Measurements from ENCODE around the gene TMEM9. TPM values are rescaled to one million over a fixed set of nuclear protein-coding genes. Genes with fewer than 3 reads are reported as not detected.

TMEM9 gene
- total and polyA plus RNA-seq, 10 of the 15 experiments (the other 5 are each of a cell fraction or from before 2014, with no cell fraction given), result 7.2 to 46.1 (median 17.3) TPM

DNA sequence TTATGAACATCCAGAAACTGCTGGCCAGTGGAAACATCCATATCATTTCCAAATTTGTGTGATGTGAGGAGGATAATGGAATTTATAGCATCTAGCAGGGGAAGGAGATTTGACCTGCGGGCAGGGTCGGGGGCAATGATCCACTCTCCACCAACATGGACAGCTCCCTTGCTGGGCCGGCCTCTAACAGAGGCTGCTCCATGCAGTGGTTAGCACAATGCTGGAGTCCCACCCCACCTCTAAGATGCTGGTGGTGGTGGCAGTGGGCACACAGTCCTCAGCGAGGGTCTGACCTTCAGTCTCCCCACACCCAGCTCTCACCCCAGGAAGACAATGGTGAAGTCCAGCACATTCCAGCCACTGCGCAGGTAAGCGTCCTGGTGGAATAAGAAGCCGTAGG is 60.7 kb downstream of the TMEM9 start (continued):
- TF ChIP-seq, protein P1, sequence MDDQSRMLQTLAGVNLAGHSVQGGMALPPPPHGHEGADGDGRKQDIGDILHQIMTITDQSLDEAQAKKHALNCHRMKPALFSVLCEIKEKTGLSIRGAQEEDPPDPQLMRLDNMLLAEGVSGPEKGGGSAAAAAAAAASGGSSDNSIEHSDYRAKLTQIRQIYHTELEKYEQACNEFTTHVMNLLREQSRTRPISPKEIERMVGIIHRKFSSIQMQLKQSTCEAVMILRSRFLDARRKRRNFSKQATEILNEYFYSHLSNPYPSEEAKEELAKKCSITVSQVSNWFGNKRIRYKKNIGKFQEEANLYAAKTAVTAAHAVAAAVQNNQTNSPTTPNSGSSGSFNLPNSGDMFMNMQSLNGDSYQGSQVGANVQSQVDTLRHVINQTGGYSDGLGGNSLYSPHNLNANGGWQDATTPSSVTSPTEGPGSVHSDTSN (IDR thresholded peaks at IDR 0.05; ENCODE audit: insufficient replicate concordance, low read depth, low read length), result no peak
- TF ChIP-seq BRCA1 (IDR thresholded peaks at IDR 0.05; ENCODE audit: low read depth, low read length), result no peak
- no peak for TF ChIP-seq CHD2 (IDR thresholded peaks at IDR 0.05; ENCODE audit: borderline replicate concordance, low read depth, low read length)

DNA sequence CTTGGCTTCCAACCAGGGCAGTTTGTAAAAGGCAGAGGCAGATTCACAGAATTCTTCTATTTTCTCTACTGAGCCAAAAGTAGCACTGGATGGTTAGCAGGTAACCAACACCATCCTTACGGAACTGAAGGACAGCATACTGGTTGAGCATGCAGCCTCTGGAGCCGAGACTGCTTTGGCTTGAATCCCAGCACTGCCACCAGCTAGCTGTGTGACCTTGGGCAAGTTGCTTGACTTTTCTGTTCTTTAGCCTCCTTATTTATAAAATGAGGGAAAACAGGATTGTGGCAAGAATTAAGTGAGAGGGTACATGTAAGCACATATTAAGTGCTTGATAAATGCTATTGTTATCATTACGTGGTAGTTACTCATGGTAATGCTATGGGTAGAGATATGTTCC is 61.5 kb downstream of the TMEM9 start:
- ATAC-seq (no peak), DNase-seq (ENCODE audit: low read depth, low spot score) (no peak), FAIRE-seq (no peak)
- H3K9me3 ChIP-seq (replicated peaks; ENCODE audit: control insufficient read depth, insufficient read depth, low read length), result no peaks in the 10 kb centered on the region
- POLR2A ChIA-PET, result no interaction called here
- no peaks in the 10 kb centered on the region for H3K36me3 ChIP-seq (ENCODE audit: control insufficient read depth in 2 of 2, insufficient read depth in 2 of 2, low read length in 1 of 2)
- H3K79me2 ChIP-seq (ENCODE audit: control insufficient read depth, insufficient read depth, low read length), result no peaks in the 10 kb centered on the region
- no TSS peak for BruUV-seq (replicated peaks)
- CTCF ChIA-PET, result no interaction called here
- H3K27me3 ChIP-seq (replicated peaks in 1 of 2; ENCODE audit: control insufficient read depth in 2 of 2, insufficient read depth in 2 of 2, low read length in 1 of 2), result peaks cover 2% of the 10 kb centered on the region in 2 experiments; a peak in 3 of 4 replicates
- no peak overlapping the region for H3K27ac ChIP-seq (ENCODE audit: control insufficient read depth, insufficient read depth)
- TF ChIP-seq STAT3 (IDR thresholded peaks at IDR 0.05; ENCODE audit: low read depth, low read length) (no peak), BHLHE40 (IDR thresholded peaks at IDR 0.05; ENCODE audit: borderline replicate concordance in 1 of 2, low read depth in 2 of 2, low read length in 1 of 2) (no peak), CBFB (IDR thresholded peaks at IDR 0.05; ENCODE audit: low read depth) (no peak), CBX5 (IDR thresholded peaks at IDR 0.05; ENCODE audit: low read depth) (no peak), MYB (IDR thresholded peaks at IDR 0.05; ENCODE audit: borderline replicate concordance, low read depth, low read length) (no peak), SP1 (IDR thresholded peaks at IDR 0.05; ENCODE audit: low read depth, low read length) (no peak), MTA3 (IDR thresholded peaks at IDR 0.05; ENCODE audit: borderline replicate concordance, low read length) (no peak), NBN (IDR thresholded peaks at IDR 0.05) (no peak), POU2F2 (IDR thresholded peaks at IDR 0.05; ENCODE audit: borderline replicate concordance, low read depth, low read length) (no peak), CHD1 (IDR thresholded peaks at IDR 0.05; ENCODE audit: low read depth, low read length) (no peak), ATF7 (IDR thresholded peaks at IDR 0.05; ENCODE audit: low read depth) (no peak), NFYA (IDR thresholded peaks at IDR 0.05; ENCODE audit: borderline replicate concordance, low read depth, low read length) (no peak), IKZF2 (IDR thresholded peaks at IDR 0.05) (no peak)
- TF ChIP-seq, protein P2, sequence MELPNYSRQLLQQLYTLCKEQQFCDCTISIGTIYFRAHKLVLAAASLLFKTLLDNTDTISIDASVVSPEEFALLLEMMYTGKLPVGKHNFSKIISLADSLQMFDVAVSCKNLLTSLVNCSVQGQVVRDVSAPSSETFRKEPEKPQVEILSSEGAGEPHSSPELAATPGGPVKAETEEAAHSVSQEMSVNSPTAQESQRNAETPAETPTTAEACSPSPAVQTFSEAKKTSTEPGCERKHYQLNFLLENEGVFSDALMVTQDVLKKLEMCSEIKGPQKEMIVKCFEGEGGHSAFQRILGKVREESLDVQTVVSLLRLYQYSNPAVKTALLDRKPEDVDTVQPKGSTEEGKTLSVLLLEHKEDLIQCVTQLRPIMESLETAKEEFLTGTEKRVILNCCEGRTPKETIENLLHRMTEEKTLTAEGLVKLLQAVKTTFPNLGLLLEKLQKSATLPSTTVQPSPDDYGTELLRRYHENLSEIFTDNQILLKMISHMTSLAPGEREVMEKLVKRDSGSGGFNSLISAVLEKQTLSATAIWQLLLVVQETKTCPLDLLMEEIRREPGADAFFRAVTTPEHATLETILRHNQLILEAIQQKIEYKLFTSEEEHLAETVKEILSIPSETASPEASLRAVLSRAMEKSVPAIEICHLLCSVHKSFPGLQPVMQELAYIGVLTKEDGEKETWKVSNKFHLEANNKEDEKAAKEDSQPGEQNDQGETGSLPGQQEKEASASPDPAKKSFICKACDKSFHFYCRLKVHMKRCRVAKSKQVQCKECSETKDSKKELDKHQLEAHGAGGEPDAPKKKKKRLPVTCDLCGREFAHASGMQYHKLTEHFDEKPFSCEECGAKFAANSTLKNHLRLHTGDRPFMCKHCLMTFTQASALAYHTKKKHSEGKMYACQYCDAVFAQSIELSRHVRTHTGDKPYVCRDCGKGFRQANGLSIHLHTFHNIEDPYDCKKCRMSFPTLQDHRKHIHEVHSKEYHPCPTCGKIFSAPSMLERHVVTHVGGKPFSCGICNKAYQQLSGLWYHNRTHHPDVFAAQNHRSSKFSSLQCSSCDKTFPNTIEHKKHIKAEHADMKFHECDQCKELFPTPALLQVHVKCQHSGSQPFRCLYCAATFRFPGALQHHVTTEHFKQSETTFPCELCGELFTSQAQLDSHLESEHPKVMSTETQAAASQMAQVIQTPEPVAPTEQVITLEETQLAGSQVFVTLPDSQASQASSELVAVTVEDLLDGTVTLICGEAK (IDR thresholded peaks at IDR 0.05; ENCODE audit: borderline replicate concordance), result no peak
- in situ Hi-C loops (cut with MboI) (no loop called here), intact Hi-C loops (cut with micrococcal nuclease; ENCODE audit: unreplicated experiment) (no loop called here)
- no peak overlapping the region for H3K9ac ChIP-seq (ENCODE audit: control insufficient read depth, insufficient read depth, low read length)
- RAD21 ChIA-PET (ENCODE audit: unreplicated experiment), result no interaction called here
- no peak overlapping the region for H2AFZ ChIP-seq (ENCODE audit: control insufficient read depth, low read depth, low read length)
- no peak overlapping the region for H3K4me3 ChIP-seq
- SMC1A ChIA-PET (ENCODE audit: uncharacterized antibody, unreplicated experiment), result no interaction called here
- H3K4me2 ChIP-seq (ENCODE audit: control insufficient read depth, insufficient read depth), result no peak overlapping the region
- WGBS (ENCODE audit: insufficient coverage, insufficient replicate concordance, low lambda C conversion rate, missing lambda C conversion rate), result 23% methylated on average over 3 of the region's 3 CpGs
- no peaks in the 10 kb centered on the region for H4K20me1 ChIP-seq (ENCODE audit: control insufficient read depth, insufficient read depth)
- no peaks in the 10 kb centered on the region; the same call in 1 of the 2 replicates for H3K4me1 ChIP-seq (ENCODE audit: control insufficient read depth, insufficient read depth, low read length)

Data from GM12878 (cell line).